Endothelial cell of umbilical vein (primary cell): ENCODE measurements around the gene APBB1. TPM values are rescaled to one million over a fixed set of nuclear protein-coding genes. Genes with fewer than 3 reads are reported as not detected.

Experiments
- BruUV-seq: library from RNA; stranded (reverse); fragments of 400-500 nt; replicated peaks from 2 replicates; lab custom pipeline; 2021; lab: Mats Ljungman, UMichigan
- CTCF ChIA-PET: fragments of 300-600, 350-600 bp; sonication (Branson Sonifier 250); formaldehyde crosslinking; loops from one replicate; lab custom pipeline; 2021; ENCODE audit warnings: antibody characterized with exemption, inconsistent platforms; lab: Charles Lee
- POLR2A ChIA-PET: fragments of 300-600, 350-600 bp; sonication (Branson Sonifier 250); formaldehyde crosslinking; loops from one replicate; lab custom pipeline; 2021; ENCODE audit warnings: antibody characterized with exemption, inconsistent platforms; lab: Charles Lee
- DNase-seq: peaks from one replicate; pipeline ENCODE4 v3.0.0-alpha.2; 2011; ENCODE audit warnings: low read depth, low spot score
- FAIRE-seq: peaks from 2 replicates; lab custom pipeline; 2011; peaks lifted over from hg19 to GRCh38; lab: Jason Lieb, UNC
- H2AFZ ChIP-seq: 2 replicates; pipeline ENCODE4 v1.6.0; 2012; ENCODE audit warnings: low read depth, low read length, control low read depth, inconsistent platforms
- H3K27ac ChIP-seq: 2 replicates; pipeline ENCODE4 v1.5.1; 2011; ENCODE audit warnings: low read depth, mild to moderate bottlenecking, control low read depth, low read length, moderate library complexity; ENCODE audit not compliant: insufficient read depth
- H3K27me3 ChIP-seq, 2 experiments: 2 replicates each; pipeline versions ENCODE4 v1.6.0 to v1.6.1; 2011; ENCODE audit warnings: low read length in 2 of 2, mixed read lengths in 1 of 2; ENCODE audit not compliant: control insufficient read depth in 2 of 2, insufficient read depth in 2 of 2
- H3K36me3 ChIP-seq, 2 experiments: 2 replicates in 1 of 2; 3 replicates in 1 of 2; pipeline ENCODE4 v1.5.1; 2011; ENCODE audit warnings: low read length in 2 of 2, mild to moderate bottlenecking in 1 of 2, moderate library complexity in 1 of 2; ENCODE audit not compliant: control insufficient read depth in 2 of 2, insufficient read depth in 2 of 2; ENCODE audit errors: extremely low read depth in 1 of 2
- H3K4me1 ChIP-seq: 3 replicates; pipeline ENCODE4 v1.5.1; 2011; ENCODE audit warnings: mild to moderate bottlenecking, low read length; ENCODE audit not compliant: control insufficient read depth, insufficient read depth; ENCODE audit errors: extremely low read depth
- H3K4me2 ChIP-seq: 2 replicates; pipeline ENCODE4 v1.6.1; 2011; ENCODE audit warnings: low read length, control low read depth, mixed read lengths; ENCODE audit not compliant: insufficient read depth
- H3K4me3 ChIP-seq, 3 experiments: fragments of 200-600 bp in 1 of 3; sonication (generic), shearing (Covaris generic) in 1 of 3; replicated peaks in 1 of 3; 2 replicates each; pipeline ENCODE4 v1.5.1; 2011 to 2016; ENCODE audit warnings: control low read depth in 3 of 3, low read length in 3 of 3, mild to moderate bottlenecking in 2 of 3, inconsistent platforms in 1 of 3, low read depth in 1 of 3, moderate library complexity in 1 of 3; ENCODE audit not compliant: insufficient read depth in 1 of 3
- H3K79me2 ChIP-seq: 2 replicates; pipeline ENCODE4 v1.6.0; 2012; ENCODE audit warnings: low read length, inconsistent platforms; ENCODE audit not compliant: control insufficient read depth, insufficient read depth
- H3K9ac ChIP-seq: replicated peaks from 2 replicates; pipeline ENCODE3; 2011; ENCODE audit warnings: low read length, control low read depth; ENCODE audit not compliant: insufficient read depth; ENCODE audit errors: extremely low read depth
- H3K9me1 ChIP-seq: replicated peaks from 3 replicates; pipeline ENCODE4 v1.6.0; 2011; ENCODE audit warnings: mild to moderate bottlenecking, low read length; ENCODE audit not compliant: control insufficient read depth, insufficient read depth; ENCODE audit errors: extremely low read depth
- H3K9me3 ChIP-seq: replicated peaks from 2 replicates; pipeline ENCODE4 v1.5.1; 2012; ENCODE audit warnings: low read length, inconsistent platforms; ENCODE audit not compliant: control insufficient read depth, insufficient read depth
- H4K20me1 ChIP-seq: replicated peaks from 2 replicates; pipeline ENCODE3; 2011; ENCODE audit warnings: mild to moderate bottlenecking, low read length; ENCODE audit not compliant: control insufficient read depth, insufficient read depth; ENCODE audit errors: extremely low read depth
- EZH2 ChIP-seq: IDR thresholded peaks from 2 replicates; pipeline ENCODE4 v1.6.1; 2012; ENCODE audit warnings: borderline replicate concordance, low read depth, mild to moderate bottlenecking, moderate library complexity, low read length, inconsistent platforms; ENCODE audit not compliant: severe bottlenecking
- FOS ChIP-seq: IDR thresholded peaks from 2 replicates; pipeline ENCODE4 v1.6.1; 2011; ENCODE audit warnings: mild to moderate bottlenecking, low read length, moderate library complexity, borderline replicate concordance; ENCODE audit not compliant: insufficient read depth
- GATA2 ChIP-seq: IDR thresholded peaks from 2 replicates; pipeline ENCODE4 v1.7.0; 2011; ENCODE audit warnings: low read depth, mild to moderate bottlenecking, moderate library complexity, mixed read lengths, low read length; ENCODE audit not compliant: insufficient read length, insufficient read depth
- JUN ChIP-seq: IDR thresholded peaks from 2 replicates; pipeline ENCODE4 v1.6.1; 2011; ENCODE audit warnings: borderline replicate concordance, low read depth; ENCODE audit not compliant: insufficient read length, insufficient read depth
- MYC ChIP-seq: IDR thresholded peaks from one replicate; pipeline ENCODE4 v1.6.1; 2011; ENCODE audit warnings: mild to moderate bottlenecking, low read depth, low read length
- POLR2A ChIP-seq: IDR thresholded peaks from 2 replicates; pipeline ENCODE4 v1.6.1; 2012; ENCODE audit warnings: low read depth, mild to moderate bottlenecking, control low read depth, low read length
- POLR2AphosphoS5 ChIP-seq: IDR thresholded peaks from 2 replicates; pipeline ENCODE4 v1.6.1; 2012; ENCODE audit warnings: low read depth, mild to moderate bottlenecking, control low read depth, low read length, moderate library complexity; ENCODE audit not compliant: insufficient read depth
- dilution Hi-C: fragments of 300-500 bp; cut with MboI; formaldehyde crosslinking; loops from one replicate; pipeline ENCODE4 v1.15.0; 2019; ENCODE audit warnings: low sequenced_read_pairs; ENCODE audit not compliant: extremely low pct_ligation_motif_present
- intact Hi-C: fragments of 100-400 bp; cut with micrococcal nuclease; formaldehyde crosslinking; loops from one replicate; pipeline ENCODE4 v1.10.0; 2022
- polyA plus RNA-seq, 4 experiments: library from polyadenylated mRNA; depleted of rRNA in 3 of 4; stranded (reverse) in 3 of 4; unstranded in 1 of 4; fragments of >200 nt; gene quantifications; 2 replicates each; pipeline versions ENCODE4 v1.2.1 to v1.2.3, GENCODE V29; 2011 to 2012; ENCODE audit warnings: missing spikeins in 1 of 4
- total RNA-seq: library from RNA; stranded (reverse); gene quantifications from 2 replicates; pipeline ENCODE4 v1.2.3, GENCODE V29; 2021
- TF ChIP-seq, protein P1 (sequence below), 2 donors: IDR thresholded peaks; 1 replicate in 1 of 2; 2 replicates in 1 of 2; pipeline ENCODE4 v1.5.1; 2011; ENCODE audit warnings: low read length in 2 of 2, mild to moderate bottlenecking in 2 of 2, moderate library complexity in 2 of 2, control low read depth in 1 of 2, inconsistent platforms in 1 of 2, low read depth in 1 of 2; ENCODE audit not compliant: insufficient read depth in 1 of 2; ENCODE audit errors: extremely low read depth in 1 of 2
- TF ChIP-seq, protein P2 (sequence below): IDR thresholded peaks from 2 replicates; pipeline ENCODE4 v1.6.1; 2011; ENCODE audit not compliant: insufficient read depth, insufficient read length

The APBB1 gene
- total and polyA plus RNA-seq, 2 donors (not counting 3 experiments of a cell fraction or from before 2014, with no cell fraction given): 48.0 to 63.5 TPM

DNA sequence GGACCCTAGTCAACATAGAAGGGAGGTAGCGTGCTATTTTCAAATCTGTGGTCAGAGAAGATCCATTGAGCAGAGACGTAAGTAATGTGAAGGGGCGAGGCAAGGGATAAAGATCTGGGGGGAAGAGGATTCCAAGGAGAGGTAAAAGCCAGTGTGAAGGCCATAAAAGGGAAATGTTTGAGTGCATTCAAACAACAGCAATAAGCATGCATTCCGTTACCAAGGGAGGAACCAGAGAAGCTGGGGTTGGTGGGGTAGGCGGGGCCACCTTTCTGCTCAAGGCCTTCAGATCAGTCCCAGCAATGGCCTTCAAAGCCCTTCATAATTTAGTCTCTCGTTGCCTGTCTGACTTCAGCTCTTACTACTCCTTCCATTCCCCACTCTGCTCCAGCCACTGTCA, 47.1 kb downstream of the APBB1 start:
- H3K4me3 ChIP-seq: no peak overlapping the region
- intact Hi-C loops (no loop called here), dilution Hi-C loops (no loop called here)
- H3K27me3 ChIP-seq: no peaks in the 10 kb centered on the region
- no TSS peak for BruUV-seq
- no peak for FAIRE-seq
- no peaks in the 10 kb centered on the region for H3K9me3 ChIP-seq
- H3K79me2 ChIP-seq: no peaks in the 10 kb centered on the region
- H3K4me1 ChIP-seq: no peaks in the 10 kb centered on the region
- no peak overlapping the region for H3K9ac ChIP-seq
- H3K9me1 ChIP-seq: no peaks in the 10 kb centered on the region
- no peak overlapping the region for H2AFZ ChIP-seq
- no peak for DNase-seq
- CTCF ChIA-PET: interaction anchor here (1.0 to 3.1 kb wide), 2 partner anchors 9 to 67 kb away, joined by 3 to 24 read pairs; no protein-coding TSS in a partner anchor
- H3K27ac ChIP-seq: no peak overlapping the region
- no peaks in the 10 kb centered on the region for H3K36me3 ChIP-seq
- H4K20me1 ChIP-seq: no peaks in the 10 kb centered on the region
- POLR2A ChIA-PET: no interaction called here
- H3K4me2 ChIP-seq: no peak overlapping the region
- no peak for TF ChIP-seq EZH2
- TF ChIP-seq JUN: no peak
- no peak for TF ChIP-seq MYC
- TF ChIP-seq POLR2A: no peak
- TF ChIP-seq FOS: no peak
- TF ChIP-seq, protein P1, sequence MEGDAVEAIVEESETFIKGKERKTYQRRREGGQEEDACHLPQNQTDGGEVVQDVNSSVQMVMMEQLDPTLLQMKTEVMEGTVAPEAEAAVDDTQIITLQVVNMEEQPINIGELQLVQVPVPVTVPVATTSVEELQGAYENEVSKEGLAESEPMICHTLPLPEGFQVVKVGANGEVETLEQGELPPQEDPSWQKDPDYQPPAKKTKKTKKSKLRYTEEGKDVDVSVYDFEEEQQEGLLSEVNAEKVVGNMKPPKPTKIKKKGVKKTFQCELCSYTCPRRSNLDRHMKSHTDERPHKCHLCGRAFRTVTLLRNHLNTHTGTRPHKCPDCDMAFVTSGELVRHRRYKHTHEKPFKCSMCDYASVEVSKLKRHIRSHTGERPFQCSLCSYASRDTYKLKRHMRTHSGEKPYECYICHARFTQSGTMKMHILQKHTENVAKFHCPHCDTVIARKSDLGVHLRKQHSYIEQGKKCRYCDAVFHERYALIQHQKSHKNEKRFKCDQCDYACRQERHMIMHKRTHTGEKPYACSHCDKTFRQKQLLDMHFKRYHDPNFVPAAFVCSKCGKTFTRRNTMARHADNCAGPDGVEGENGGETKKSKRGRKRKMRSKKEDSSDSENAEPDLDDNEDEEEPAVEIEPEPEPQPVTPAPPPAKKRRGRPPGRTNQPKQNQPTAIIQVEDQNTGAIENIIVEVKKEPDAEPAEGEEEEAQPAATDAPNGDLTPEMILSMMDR (IDR thresholded peaks at IDR 0.05; ENCODE audit: extremely low read depth in 1 of 2, insufficient read depth in 1 of 2, low read depth in 1 of 2, low read length in 2 of 2): no peak

DNA sequence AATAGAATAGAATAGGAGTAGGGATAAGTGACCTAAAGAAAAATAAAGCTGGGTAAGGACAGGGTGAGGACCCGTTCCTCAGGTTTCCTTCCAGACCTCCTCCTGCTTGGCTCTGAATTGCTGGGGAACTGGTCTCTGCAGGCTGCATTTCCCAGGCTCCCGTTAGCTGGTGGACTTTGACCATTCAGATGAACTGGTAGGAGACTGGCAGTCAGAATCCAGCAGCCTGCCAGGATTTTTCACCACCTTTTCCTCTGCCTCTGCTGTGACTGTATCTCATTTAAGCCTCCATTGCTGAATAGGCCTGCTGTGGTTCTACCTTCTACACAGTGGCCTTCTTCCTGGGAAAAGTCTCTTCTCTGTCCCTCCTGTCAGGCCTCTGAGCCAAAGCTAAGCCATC, 53.2 kb downstream of the APBB1 start:
- H3K27ac ChIP-seq: no peak overlapping the region
- H3K36me3 ChIP-seq: no peaks in the 10 kb centered on the region
- ChIA-PET CTCF (interaction anchor here (1.0 to 4.5 kb wide), 4 partner anchors 11 to 373 kb away, joined by 3 to 140 read pairs (median 42); no protein-coding TSS in a partner anchor), POLR2A (no interaction called here)
- no peak overlapping the region for H3K4me2 ChIP-seq
- no peaks in the 10 kb centered on the region for H3K79me2 ChIP-seq
- H3K4me3 ChIP-seq: no peak overlapping the region
- BruUV-seq: no TSS peak
- H2AFZ ChIP-seq: no peak overlapping the region
- dilution Hi-C loops: no loop called here
- no peaks in the 10 kb centered on the region for H3K27me3 ChIP-seq
- DNase-seq (no peak), FAIRE-seq (no peak)
- no peaks in the 10 kb centered on the region for H3K9me3 ChIP-seq
- no peaks in the 10 kb centered on the region for H4K20me1 ChIP-seq
- H3K4me1 ChIP-seq: no peaks in the 10 kb centered on the region
- intact Hi-C loops: no loop called here
- no peaks in the 10 kb centered on the region for H3K9me1 ChIP-seq
- H3K9ac ChIP-seq: no peak overlapping the region
- TF ChIP-seq, protein P2, sequence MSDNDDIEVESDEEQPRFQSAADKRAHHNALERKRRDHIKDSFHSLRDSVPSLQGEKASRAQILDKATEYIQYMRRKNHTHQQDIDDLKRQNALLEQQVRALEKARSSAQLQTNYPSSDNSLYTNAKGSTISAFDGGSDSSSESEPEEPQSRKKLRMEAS: no peak
- no peak for TF ChIP-seq POLR2A
- no peak for TF ChIP-seq FOS
- no peak for TF ChIP-seq EZH2
- TF ChIP-seq, protein P1 (IDR thresholded peaks at IDR 0.05; ENCODE audit: extremely low read depth in 1 of 2, insufficient read depth in 1 of 2, low read depth in 1 of 2, low read length in 2 of 2): no peak
- no peak for TF ChIP-seq GATA2
- TF ChIP-seq JUN: no peak
- TF ChIP-seq POLR2AphosphoS5: no peak
- TF ChIP-seq MYC: no peak
